ENCODE measurements around the gene ZFP36L2. TPM values are rescaled to one million over a fixed set of nuclear protein-coding genes. Genes with fewer than 3 reads are reported as not detected.

ZFP36L2 gene
- total RNA-seq, 2 experiments from 2014 or later = 207 to 218 TPM

- Mint-ChIP-seq H3K4me1 (peaks cover 19% of the 10 kb centered on the region), H3K27ac (no peak overlapping the region), H3K4me3 (no peak overlapping the region)
Observed at GRCh38 chr2:43206602-43207001, 19.8 kb downstream of the ZFP36L2 start.

GRCh38 chr2:43203373-43203772 lies 23.0 kb downstream of the ZFP36L2 start:
- H3K9me3 Mint-ChIP-seq = peaks cover 1% of the 10 kb centered on the region
- H3K27me3 Mint-ChIP-seq = no peaks in the 10 kb centered on the region
- POLR2A ChIA-PET = interaction anchor here (1.1 to 8.3 kb wide), 3 partner anchors 9 to 21 kb away, joined by 4 to 55 read pairs (median 7); no protein-coding TSS in a partner anchor
- peaks cover 27% of the 10 kb centered on the region for H3K4me1 Mint-ChIP-seq
- DNase-seq (no peak), ATAC-seq (ENCODE audit: low read depth) (no peak)
- no peak overlapping the region for H3K4me3 Mint-ChIP-seq
- no peak overlapping the region for H3K27ac Mint-ChIP-seq
- no peaks in the 10 kb centered on the region for H3K36me3 Mint-ChIP-seq

More at GRCh38 chr2:43206602-43207001, 19.8 kb downstream of the ZFP36L2 start:
- H3K27me3 Mint-ChIP-seq = no peaks in the 10 kb centered on the region
- POLR2A ChIA-PET = interaction anchor here (1.3 to 8.3 kb wide), 2 partner anchors 13 to 19 kb away, joined by 3 to 55 read pairs; no protein-coding TSS in a partner anchor
- DNase-seq (no peak), ATAC-seq (ENCODE audit: low read depth) (no peak)
- peaks cover 5% of the 10 kb centered on the region for H3K36me3 Mint-ChIP-seq
- peaks cover 1% of the 10 kb centered on the region for H3K9me3 Mint-ChIP-seq

- POLR2A ChIA-PET = interaction anchor here (1.1 to 8.3 kb wide), 4 partner anchors 10 to 28 kb away, joined by 3 to 55 read pairs (median 4); no protein-coding TSS in a partner anchor
- ATAC-seq (ENCODE audit: low read depth) (no peak), DNase-seq (no peak)
- H3K36me3 Mint-ChIP-seq = no peaks in the 10 kb centered on the region
- no peak overlapping the region for H3K4me3 Mint-ChIP-seq
- peaks cover 27% of the 10 kb centered on the region for H3K4me1 Mint-ChIP-seq
- H3K27ac Mint-ChIP-seq = peak overlapping the region; percentile 14
- H3K9me3 Mint-ChIP-seq = peaks cover 1% of the 10 kb centered on the region
- H3K27me3 Mint-ChIP-seq = no peaks in the 10 kb centered on the region
Observed at GRCh38 chr2:43202289-43202688, 24.1 kb downstream of the ZFP36L2 start.

GRCh38 chr2:43201497-43201896 lies 24.9 kb downstream of the ZFP36L2 start:
- peaks cover 1% of the 10 kb centered on the region for H3K9me3 Mint-ChIP-seq

GRCh38 chr2:43201016-43201415 lies 25.4 kb downstream of the ZFP36L2 start:
- H3K27me3 Mint-ChIP-seq = no peaks in the 10 kb centered on the region
- H3K4me1 Mint-ChIP-seq = peaks cover 37% of the 10 kb centered on the region
- peaks cover 3% of the 10 kb centered on the region for H3K36me3 Mint-ChIP-seq
- no peak for ATAC-seq (ENCODE audit: low read depth)
- no peak overlapping the region for H3K4me3 Mint-ChIP-seq
- H3K9me3 Mint-ChIP-seq = peaks cover 1% of the 10 kb centered on the region
- POLR2A ChIA-PET = interaction anchor here (0.8 to 8.3 kb wide), 4 partner anchors 15 to 67 kb away, joined by 3 to 55 read pairs (median 3); partner anchors contain the start of gene ZFP36L2
- no peak for DNase-seq
- no peak overlapping the region for H3K27ac Mint-ChIP-seq

More at GRCh38 chr2:43201497-43201896, 24.9 kb downstream of the ZFP36L2 start:
- Mint-ChIP-seq H3K4me1 (peaks cover 35% of the 10 kb centered on the region), H3K27me3 (no peaks in the 10 kb centered on the region), H3K4me3 (peak overlapping the region; percentile 10), H3K27ac (peak overlapping the region; percentile 72), H3K36me3 (peaks cover 2% of the 10 kb centered on the region)
- no peak for ATAC-seq (ENCODE audit: low read depth)
- POLR2A ChIA-PET = interaction anchor here (0.8 to 8.3 kb wide), 6 partner anchors 9 to 67 kb away, joined by 3 to 55 read pairs (median 3); partner anchors contain the start of gene ZFP36L2
- DNase-seq = no peak

GRCh38 chr2:43199492-43200488 lies 26.6 kb downstream of the ZFP36L2 start:
- ATAC-seq (ENCODE audit: low read depth) = no peak
- peak overlapping the region; percentile 9 for H3K27ac Mint-ChIP-seq
- no peak overlapping the region for H3K4me3 Mint-ChIP-seq
- peaks cover 44% of the 10 kb centered on the region for H3K4me1 Mint-ChIP-seq
- DNase-seq = no peak
- no peaks in the 10 kb centered on the region for H3K27me3 Mint-ChIP-seq
- peaks cover 3% of the 10 kb centered on the region for H3K36me3 Mint-ChIP-seq
- POLR2A ChIA-PET = interaction anchor here (0.5 to 8.3 kb wide), 3 partner anchors 12 to 24 kb away, joined by 3 to 55 read pairs (median 5); no protein-coding TSS in a partner anchor
- H3K9me3 Mint-ChIP-seq = peaks cover 1% of the 10 kb centered on the region

- H3K36me3 Mint-ChIP-seq = peaks cover 3% of the 10 kb centered on the region
- no peak overlapping the region for H3K4me3 Mint-ChIP-seq
- peaks cover 1% of the 10 kb centered on the region for H3K9me3 Mint-ChIP-seq
- POLR2A ChIA-PET = interaction anchor here (0.6 to 8.4 kb wide), 4 partner anchors 23 to 64 kb away, joined by 4 to 238 read pairs (median 45); partner anchors contain the start of gene ZFP36L2
- DNase-seq = no peak
- peaks cover 58% of the 10 kb centered on the region for H3K4me1 Mint-ChIP-seq
- no peaks in the 10 kb centered on the region for H3K27me3 Mint-ChIP-seq
- no peak overlapping the region for H3K27ac Mint-ChIP-seq
- no peak for ATAC-seq (ENCODE audit: low read depth)
Observed at GRCh38 chr2:43198263-43198662, 28.1 kb downstream of the ZFP36L2 start.

- DNase-seq (no peak), ATAC-seq (ENCODE audit: low read depth) (no peak)
- Mint-ChIP-seq H3K27me3 (no peaks in the 10 kb centered on the region), H3K4me3 (peak overlapping the region; percentile 8), H3K36me3 (peaks cover 3% of the 10 kb centered on the region), H3K9me3 (peaks cover 1% of the 10 kb centered on the region), H3K4me1 (peaks cover 64% of the 10 kb centered on the region), H3K27ac (peak overlapping the region; percentile 92)
- POLR2A ChIA-PET = interaction anchor here (0.6 to 8.4 kb wide), 6 partner anchors 23 to 70 kb away, joined by 4 to 238 read pairs (median 20); partner anchors contain the start of gene ZFP36L2
Observed at GRCh38 chr2:43197588-43197896, 28.9 kb downstream of the ZFP36L2 start.

- peak overlapping the region; percentile 72 for H3K4me3 Mint-ChIP-seq
- H3K27me3 Mint-ChIP-seq = no peaks in the 10 kb centered on the region
- ATAC-seq (ENCODE audit: low read depth) (no peak), DNase-seq (peak; percentile 49)
- POLR2A ChIA-PET = interaction anchor here (1.0 to 8.4 kb wide), 5 partner anchors 23 to 70 kb away, joined by 4 to 238 read pairs (median 36); partner anchors contain the start of gene ZFP36L2
- H3K27ac Mint-ChIP-seq = peak overlapping the region; percentile 92
- H3K36me3 Mint-ChIP-seq = peaks cover 3% of the 10 kb centered on the region
- no peaks in the 10 kb centered on the region for H3K9me3 Mint-ChIP-seq
- H3K4me1 Mint-ChIP-seq = peaks cover 65% of the 10 kb centered on the region
Observed at GRCh38 chr2:43196768-43197587, 29.4 kb downstream of the ZFP36L2 start.

GRCh38 chr2:43194121-43194869 lies 32.1 kb downstream of the ZFP36L2 start:
- H3K4me1 Mint-ChIP-seq = peaks cover 57% of the 10 kb centered on the region
- ATAC-seq (ENCODE audit: low read depth) (peak; percentile 12), DNase-seq (peak; percentile 53)
- H3K4me3 Mint-ChIP-seq = peak overlapping the region; percentile 81
- no peaks in the 10 kb centered on the region for H3K9me3 Mint-ChIP-seq
- POLR2A ChIA-PET = interaction anchor here (0.8 to 8.4 kb wide), 14 partner anchors 8 to 384 kb away, joined by 3 to 238 read pairs (median 5); partner anchors contain the start of gene ZFP36L2
- H3K36me3 Mint-ChIP-seq = peaks cover 3% of the 10 kb centered on the region
- H3K27me3 Mint-ChIP-seq = no peaks in the 10 kb centered on the region
- peak overlapping the region; percentile 94 for H3K27ac Mint-ChIP-seq

- Mint-ChIP-seq H3K4me1 (peaks cover 56% of the 10 kb centered on the region), H3K27me3 (no peaks in the 10 kb centered on the region), H3K27ac (peak overlapping the region; percentile 94), H3K4me3 (peak overlapping the region; percentile 81), H3K36me3 (peaks cover 3% of the 10 kb centered on the region), H3K9me3 (no peaks in the 10 kb centered on the region)
- no peak for DNase-seq
- no peak for ATAC-seq (ENCODE audit: low read depth)
- POLR2A ChIA-PET = interaction anchor here (0.6 to 8.4 kb wide), 9 partner anchors 9 to 191 kb away, joined by 3 to 238 read pairs (median 11); partner anchors contain the start of gene ZFP36L2
Observed at GRCh38 chr2:43193652-43194120, 32.7 kb downstream of the ZFP36L2 start.

All from activated naive CD8-positive, alpha-beta T cell treated with anti-CD3 and anti-CD28 coated beads, Interleukin-2, amount 10 ng/mL, durations not matched to agents 7 days and 5 days (primary cell).